ENCODE data around the gene SLC6A18. TPM values are rescaled to one million over a fixed set of nuclear protein-coding genes. Genes with fewer than 3 reads are reported as not detected.
"Not testable (repeated sequence)": the region's sequence is repeated elsewhere in the genome, so short reads cannot be mapped to it uniquely, and the experiment has no call there.

Gene SLC6A18
- total RNA-seq, 1 donor from 2014 or later, result not detected

DNA sequence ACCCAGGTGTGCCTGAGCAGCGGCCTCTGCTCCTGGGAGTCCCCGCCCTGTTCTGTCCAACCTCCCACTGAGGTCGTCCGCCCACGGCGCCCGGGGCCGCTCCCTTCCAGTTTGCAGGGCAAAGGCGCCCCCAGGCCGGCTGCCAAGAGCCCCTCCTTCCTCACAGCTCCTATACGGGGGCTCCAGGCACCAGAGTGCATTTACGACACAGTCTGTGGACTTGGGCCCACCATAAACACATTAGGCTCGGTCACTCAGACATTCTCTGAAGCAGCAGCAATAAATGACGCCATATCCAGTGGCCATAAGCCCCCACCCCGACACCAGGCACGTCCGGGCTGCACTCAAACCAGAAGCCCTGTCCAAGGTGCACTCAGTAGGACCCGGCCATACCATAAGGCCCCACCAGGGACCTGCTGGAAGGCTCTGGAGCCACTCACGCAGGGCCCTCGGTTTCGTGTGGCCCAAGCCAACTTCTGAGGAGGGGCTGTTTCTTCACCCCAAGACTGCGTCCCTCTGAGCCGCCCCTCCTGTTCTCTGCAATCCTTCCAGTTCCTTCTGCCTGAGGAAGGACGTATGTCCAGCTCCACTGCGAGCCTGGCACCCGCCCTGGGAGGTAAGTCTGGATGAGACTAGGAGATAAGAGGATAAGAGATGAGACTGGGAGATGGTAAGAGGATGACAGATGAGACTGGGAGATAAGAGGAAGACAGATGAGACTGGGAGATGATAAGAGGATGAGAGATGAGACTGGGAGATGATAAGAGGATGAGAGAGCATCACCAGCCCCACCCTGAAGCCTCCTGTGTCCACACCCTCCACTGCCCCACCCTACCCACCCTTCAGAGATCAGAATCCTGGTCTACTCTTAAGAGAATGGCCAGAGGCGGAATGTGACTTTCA is 26.7 kb downstream of the SLC6A18 start:
- DNase-seq (ENCODE audit: low read depth in 2 of 2), result no peak

DNA sequence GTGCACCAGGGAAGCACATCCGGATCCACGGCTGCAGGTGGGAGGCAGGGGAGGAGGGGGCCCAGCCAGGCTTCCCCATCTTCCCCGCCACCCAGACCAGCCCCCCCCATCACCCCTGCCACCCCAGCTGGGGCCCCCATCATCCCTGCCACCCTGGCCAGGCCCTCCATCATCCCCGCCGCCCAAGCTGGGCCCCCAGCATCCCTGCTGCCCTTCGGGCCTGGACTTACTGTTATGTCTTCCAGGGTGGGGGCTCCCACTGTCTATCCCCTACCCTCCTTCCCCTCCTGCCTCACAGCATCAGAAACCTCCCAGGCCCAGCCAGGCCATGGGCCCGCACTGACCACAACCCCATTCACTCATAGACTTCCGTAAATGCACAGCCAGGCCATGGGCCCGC is 27.5 kb downstream of the SLC6A18 start:
- DNase-seq (ENCODE audit: low read depth in 2 of 2), result no peak

DNA sequence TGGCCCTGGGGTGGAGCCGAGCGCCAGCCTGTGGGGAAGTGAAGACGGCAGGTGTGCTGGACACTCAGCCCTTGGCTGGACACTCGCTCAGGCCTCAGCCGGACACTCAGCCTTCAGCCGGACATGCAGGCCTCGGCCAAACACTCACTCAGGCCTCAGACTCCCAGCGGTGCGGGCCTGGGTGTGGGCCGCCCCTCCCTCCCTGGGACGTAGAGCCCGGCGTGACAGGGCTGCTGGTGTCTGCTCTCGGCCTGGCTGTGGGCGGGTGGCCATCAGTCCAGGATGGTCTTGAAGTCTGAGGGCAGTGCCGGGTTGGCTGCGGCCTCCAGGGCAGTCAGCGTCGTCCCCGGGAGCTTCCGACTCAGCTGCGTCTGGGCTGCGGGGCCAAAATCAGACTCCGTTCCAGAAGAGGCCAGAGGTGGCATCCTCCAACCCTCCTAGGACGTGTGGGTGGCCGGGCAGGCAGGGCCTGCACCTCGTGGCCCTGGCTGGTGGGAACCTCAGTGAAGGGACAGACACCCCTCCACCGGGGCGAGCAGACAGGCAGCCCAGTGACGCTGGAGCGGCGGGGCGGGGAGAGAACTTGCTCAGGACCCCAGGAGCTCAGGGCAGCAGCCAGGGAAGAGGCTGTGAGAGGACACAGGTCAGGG is 28.4 kb downstream of the SLC6A18 start:
- no peak for DNase-seq (ENCODE audit: low read depth in 2 of 2)

DNA sequence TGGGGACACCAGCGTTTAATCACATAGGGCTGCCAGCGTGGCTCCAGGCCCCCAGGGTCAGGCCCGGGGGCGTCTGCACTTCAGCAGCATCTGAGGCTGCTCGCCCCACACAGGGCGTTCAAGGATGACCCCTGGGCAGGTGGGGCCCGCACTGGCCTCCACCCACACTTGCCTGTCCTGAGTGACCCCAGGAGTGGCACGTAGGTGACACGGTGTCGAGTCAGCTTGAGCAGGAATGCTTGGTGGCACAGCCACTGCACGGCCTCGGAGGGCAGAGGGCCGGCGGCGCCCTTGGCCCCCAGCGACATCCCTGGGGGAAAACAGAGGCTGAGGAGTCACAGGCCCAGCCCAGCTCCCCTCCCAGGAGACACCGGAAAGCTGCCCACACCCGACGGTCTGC is 29.0 kb downstream of the SLC6A18 start:
- DNase-seq (ENCODE audit: low read depth in 2 of 2), result no peak

DNA sequence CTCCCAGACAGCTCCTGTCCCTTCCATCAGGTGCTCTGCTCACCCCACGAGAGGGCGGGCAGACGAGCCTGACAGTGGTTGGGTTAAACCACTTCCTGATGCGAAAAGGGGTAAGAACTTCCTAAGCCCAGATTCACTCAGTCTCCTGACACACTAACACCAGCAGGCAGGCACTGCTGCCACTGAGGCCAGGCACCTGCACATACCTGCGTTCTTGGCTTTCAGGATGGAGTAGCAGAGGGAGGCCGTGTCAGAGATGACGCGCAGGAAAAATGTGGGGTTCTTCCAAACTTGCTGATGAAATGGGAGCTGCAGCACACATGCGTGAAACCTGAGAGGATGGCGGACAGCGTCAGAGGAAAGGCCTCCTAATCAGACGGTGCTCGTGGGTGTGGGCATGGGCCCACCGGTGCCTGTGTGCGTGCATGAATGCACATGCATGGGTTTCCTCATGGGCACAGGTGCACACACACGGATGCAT is 29.9 kb downstream of the SLC6A18 start:
- no peak for DNase-seq (ENCODE audit: low read depth in 2 of 2)

DNA sequence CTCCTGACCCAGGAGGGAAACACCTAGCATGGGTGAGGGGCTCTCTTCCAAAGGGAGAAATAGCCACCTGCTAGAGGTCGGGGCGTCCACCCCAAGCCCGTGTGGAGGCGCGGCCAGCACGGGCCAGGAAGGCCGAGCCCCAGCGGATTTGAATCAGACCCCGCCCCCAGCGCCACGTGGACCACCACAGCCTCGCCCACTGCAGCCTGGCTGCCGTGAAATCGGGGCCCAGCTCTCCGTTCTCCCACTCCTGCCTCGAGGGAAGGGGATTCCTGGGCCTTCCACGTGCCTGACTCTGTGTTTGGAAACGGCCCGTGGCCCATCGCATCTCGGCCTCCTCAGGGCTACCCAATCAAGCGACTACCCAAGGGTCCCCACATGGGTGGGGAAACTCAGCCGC is 31.6 kb downstream of the SLC6A18 start:
- no peak for DNase-seq (ENCODE audit: low read depth in 2 of 2)

DNA sequence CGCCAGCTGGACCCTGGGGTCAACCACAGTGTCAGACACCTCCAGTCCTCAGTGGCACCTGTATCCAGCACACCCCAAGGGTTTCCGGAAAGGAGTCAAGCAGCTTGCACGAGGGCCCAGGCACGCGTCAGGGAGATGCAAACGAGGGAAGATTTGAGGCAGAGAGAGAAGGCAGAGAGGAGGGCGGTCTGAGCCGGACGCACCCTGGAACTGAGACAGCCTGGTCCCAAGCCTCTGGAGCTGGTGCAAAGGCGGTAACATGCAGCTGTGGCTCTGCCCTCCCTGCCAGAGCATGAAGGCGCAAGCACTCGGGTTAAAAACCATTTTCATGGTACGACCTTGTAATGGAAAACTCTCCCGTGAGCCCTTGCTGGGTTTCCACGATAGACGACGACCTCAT is 32.2 kb downstream of the SLC6A18 start:
- DNase-seq (ENCODE audit: low read depth in 2 of 2), result no peak

DNA sequence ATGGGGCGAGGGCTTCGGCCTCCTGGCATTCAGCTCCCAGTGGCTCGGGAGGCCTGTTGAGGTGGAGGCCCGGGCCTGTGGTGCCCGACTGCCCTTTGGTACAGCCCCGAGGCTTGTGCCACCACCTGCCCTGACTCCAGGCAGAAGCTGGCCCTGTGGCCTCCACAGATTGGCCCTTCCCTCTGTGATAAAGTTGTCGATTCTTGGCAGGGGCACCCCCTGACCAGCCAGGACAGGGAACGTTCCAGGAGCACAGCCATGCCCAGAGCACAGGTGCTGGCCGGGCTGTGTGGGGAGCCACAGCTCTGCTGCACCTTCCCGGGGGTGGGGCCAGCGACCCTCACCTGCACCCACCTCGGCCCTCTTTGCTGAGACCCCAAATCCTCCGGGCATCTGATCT is 32.7 kb downstream of the SLC6A18 start:
- DNase-seq (ENCODE audit: low read depth in 2 of 2), result no peak

DNA sequence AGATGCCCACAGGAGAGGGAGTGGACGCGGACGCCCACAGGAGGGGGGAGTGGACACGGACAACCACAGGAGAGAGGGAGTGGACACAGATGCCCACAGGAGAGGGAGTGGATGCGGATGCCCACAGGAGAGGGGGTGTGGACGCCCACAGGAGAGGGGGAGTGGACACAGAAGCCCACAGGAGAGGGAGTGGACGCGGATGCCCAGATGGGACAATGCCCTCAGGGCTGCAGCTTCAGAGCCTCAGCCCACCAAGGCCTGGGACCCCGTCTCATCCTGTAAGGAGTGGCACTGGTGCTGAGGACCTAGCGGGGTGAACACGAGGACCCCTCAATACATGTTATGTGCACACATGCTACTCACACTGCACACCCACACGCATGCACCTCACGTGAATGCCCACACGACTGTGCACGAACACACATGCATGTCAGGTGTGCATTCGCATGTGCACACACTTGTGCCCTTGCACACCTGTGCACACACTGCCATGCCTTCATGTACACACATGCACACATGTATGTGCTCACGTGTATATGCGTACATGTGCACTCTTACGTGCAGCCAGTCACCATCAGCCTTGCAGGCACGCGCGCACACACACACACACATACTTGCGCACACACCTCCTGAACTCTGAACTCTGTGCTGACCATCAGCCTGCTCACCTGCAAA is 34.8 kb downstream of the SLC6A18 start:
- DNase-seq (ENCODE audit: low read depth in 2 of 2), result no peak

DNA sequence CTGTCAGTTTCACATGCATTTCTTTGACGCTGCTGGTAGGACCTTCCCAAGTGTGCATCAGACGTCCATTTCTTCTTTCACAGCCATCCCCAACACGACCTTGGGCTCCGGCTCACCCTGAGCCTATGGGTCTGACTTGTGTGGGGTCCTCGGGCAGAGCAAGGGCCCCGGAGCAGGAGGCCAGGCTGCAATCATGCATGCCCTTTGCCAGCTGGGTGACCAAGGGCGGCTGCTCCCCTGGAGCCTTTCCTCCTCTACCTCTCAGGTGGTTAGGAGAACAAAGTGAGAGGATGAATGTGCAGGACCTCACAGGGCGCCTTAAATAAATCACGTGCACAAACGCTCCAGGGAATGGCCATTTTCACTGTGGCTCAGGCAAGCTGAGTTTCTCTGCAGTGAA is 36.5 kb downstream of the SLC6A18 start:
- no peak for DNase-seq (ENCODE audit: low read depth in 2 of 2)

DNA sequence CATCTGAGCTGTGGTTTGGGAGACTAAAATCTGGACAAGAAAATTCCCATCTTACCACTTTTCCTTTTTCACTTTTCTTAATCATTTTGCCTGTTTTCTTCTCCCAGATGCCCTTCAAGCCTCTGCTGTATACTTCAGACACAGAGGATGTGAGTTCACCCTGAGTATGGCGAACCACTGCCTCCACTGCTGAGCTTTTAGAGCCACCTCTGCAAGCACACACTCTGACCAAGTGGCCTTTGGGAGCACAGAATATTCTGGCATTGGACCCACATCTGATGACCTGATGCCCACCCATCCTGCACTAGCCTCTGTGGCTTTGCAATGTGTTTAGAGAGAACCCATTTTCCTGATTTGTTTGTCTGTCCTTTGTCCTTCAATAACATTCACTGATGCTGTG is 37.2 kb downstream of the SLC6A18 start:
- DNase-seq (ENCODE audit: low read depth in 2 of 2), result no peak

DNA sequence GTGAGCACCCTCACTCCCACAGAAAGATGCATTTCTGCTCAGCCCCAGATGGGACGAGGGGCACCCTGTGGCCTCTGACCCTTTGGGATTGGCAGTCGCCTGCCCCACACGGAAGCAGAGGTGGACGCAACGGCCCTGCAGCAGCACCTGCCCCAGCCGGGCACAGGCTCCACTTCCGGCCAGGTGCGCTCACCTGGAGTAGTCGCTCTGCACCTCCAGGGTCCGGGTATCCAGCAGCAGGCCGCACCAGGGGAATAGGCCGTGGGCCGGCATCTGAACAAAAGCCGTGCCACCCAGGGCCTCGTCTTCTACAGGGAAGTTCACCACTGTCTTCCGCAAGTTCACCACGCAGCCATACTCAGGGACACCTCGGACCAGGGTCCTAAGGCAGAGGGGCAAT is 39.0 kb downstream of the SLC6A18 start:
- no peak for DNase-seq (ENCODE audit: low read depth in 2 of 2)

DNA sequence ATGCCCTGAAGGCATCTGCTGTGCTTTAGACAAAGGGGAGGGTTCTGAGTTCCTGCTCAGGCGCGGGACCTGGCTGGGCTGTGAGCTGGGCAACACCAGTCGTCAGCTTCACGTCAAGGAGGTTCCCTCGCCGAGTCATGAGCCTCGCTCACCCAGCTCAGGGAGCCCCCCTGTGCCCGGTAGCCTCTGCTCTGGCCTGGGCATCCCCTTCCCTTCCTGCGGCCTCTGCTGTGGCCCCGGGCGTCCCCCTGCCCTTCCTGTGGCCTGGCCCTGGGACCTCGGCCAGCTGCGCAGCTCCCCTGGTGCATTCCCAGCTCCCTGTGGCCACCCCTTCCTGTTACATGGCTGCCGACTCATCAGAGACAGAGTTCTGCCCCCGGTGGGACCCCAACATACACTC is 39.8 kb downstream of the SLC6A18 start:
- DNase-seq (ENCODE audit: low read depth in 2 of 2), result no peak

DNA sequence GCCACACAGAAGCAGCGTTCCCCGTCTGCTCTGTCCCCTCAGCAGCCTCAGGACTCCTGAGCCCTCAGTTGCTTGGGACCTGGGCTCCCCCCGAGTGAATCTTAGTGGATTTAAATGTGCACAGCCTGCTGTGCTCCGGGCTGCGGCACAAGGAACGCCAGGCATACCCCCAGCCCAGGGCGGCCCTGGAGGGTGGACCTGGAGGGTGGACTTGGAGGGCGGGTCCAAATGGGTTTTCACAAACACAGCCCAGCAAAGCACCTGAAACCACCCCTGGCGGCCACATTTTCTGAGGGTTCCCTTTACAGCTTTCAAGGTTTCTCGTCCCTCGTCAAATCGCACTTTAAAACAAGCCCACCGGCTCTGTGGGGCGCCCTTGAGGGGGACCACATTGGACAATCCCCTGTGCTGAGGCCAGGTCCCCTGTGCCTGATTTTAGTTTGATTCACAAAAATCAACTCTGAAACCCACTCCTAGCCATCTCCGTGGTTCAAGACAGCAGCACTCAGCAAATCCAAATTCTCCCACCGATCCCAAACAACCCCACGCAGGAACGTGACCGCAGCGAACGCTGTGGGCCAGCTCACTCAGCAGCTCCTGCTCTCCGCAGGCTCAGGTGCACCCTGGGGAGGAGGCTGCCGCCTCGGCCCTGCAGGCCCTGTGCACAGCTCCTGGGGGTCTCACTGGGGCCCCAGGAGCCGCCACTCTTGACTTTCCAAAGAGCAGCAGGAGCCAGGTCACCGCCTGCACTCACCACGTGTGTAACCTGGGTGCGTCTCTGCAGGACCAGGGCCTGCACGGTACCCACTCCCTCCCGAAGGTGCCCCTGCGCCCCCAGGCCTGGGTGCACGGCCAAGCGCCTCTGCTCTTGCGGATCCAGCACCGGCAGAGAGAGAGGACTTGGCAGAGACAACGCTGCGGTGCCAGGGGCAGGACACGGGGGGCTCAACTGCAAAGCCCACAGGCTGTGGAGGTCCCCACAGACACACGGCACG is 40.6 kb downstream of the SLC6A18 start:
- no peak for DNase-seq (ENCODE audit: low read depth in 2 of 2)

DNA sequence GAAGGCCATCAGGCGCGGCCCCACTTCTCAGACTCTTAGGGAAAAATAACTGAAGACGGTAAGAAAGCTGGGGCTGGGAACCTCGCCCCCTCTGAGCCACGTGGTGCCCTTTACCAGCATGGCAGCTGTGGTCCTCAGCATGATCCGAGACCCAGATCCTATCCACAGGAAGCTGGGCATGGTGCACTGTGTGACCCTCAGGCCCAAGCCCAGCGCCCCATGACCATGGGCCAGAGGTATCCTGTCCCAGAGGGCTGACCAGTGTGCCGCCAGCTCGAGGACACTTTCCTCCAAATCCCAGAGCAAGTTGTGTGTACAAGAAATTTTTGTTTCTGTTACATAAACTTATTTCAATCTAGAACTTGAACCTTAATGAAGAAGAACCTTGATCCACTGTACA is 41.6 kb downstream of the SLC6A18 start:
- no peak for DNase-seq (ENCODE audit: low read depth in 2 of 2)

DNA sequence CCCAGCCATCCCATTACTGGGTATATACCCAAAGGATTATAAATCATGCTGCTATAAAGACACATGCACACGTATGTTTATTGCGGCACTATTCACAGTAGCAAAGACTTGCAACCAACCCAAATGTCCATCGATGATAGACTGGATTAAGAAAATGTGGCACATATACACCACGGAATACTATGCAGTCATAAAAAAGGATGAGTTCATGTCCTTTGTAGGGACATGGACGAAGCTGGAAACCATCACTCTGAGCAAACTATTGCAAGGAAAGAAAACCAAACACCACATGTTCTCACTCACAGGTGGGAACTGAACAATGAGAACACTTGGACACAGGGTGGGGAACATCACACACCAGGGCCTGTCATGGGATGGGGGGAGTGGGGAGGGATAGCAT is 42.3 kb downstream of the SLC6A18 start:
- not testable (repeated sequence) for DNase-seq (ENCODE audit: low read depth in 2 of 2)

DNA sequence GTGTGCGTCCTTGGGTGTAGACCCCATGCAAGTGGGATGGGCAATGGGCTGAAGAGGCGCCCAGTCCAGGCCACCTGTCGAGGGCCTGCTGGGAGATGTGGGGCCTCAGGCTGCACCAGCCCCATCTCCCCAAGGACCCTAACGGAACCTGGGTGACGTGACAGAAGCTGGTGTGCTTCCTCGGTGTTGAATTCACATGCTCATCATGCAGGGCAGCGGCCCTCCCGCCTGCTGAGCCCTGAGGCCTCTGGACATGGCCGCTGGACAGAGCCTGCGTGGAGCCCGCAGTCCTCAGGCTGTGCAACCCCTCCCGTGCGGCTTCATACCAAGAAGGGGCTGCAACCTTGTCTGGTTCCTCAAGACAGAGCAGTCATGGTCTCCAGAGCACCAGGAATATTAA is 42.9 kb downstream of the SLC6A18 start:
- no peak for DNase-seq (ENCODE audit: low read depth in 2 of 2)

DNA sequence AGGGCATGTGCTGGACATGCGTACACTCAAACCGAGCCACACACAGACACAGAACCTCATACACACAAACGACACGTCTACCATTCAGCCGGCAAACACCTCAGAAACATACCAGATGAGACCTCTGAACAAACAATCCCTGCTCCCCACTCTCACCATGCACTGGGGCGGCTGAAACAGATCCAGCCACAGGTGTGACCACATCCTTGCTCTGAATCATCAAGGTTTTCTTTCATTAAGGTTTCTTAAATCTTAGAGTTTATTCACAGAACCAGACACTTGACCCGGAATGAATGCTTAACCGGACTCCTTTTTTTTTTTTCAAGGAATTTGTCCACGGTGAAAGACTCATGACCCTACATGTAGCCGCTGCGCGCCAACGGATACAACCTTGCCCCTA is 43.5 kb downstream of the SLC6A18 start:
- DNase-seq (ENCODE audit: low read depth in 2 of 2), result no peak

DNA sequence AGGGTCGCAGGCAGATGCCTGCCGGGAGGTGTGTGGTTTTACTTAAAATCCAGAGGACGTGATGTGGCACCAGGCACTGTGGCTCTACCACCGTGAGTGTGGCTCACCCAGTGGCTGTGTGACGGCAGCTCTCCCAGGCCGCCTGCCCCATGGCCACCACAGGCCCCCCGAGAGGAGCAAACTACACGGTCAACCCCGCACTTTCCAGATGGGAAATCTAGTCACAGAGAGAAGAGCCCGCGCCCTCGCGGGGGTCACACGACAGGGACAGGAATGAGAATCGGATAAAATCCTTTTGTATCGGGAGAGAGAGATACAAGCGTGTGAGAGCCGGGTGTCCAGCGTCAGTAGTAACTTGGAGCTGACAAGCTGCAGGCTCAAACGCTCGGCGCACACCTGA is 45.2 kb downstream of the SLC6A18 start:
- no peak for DNase-seq (ENCODE audit: low read depth in 2 of 2)

DNA sequence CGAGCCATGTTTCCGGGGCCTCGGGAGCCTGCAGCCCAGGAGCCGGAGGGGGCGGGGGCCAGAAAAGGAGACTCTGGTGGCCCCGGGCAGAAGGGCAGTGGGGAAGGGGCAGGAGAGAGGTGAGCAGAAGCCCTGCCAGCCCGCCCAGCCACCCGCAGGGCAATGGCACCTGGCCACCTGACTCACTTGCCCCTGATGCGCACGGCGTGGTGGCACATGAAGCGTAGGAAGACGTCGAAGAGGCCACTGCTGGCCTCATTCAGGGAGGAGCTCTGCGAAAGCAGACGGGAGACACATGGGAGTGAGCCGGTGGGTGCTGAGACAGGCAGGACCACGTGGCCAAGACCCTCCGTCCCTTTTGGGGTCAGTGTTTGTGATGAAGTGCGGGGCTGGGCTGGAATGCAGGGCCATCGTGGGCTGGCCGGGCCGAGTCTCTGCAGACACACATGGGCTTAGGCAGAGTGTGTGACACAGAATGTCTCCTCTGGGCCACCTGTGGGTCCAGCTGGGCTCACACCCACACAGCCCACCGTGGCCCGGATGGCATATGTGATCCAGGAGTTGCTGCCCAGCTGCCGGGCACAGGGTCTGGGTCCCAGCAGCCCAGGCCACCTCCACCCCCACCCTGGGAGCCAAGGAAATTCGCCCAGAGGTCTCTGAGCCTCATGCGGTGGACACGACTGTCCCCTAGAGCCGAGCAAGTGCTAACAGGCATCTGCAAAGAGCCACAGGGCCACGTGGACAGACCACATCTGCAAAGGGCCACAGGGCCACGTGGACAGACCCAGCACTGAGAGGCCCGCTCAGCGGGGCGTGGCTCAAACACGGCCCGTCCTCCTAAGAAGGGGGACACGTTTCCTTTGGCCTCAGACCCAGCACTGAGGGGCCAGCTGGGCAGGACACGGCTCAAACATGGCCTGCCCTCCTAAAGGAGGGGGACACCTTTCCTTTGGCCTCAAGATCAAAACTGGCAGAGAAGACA is 46.0 kb downstream of the SLC6A18 start:
- DNase-seq (ENCODE audit: low read depth in 2 of 2), result no peak
